Forelimb muscle (tissue), 1 donor: ENCODE data around the gene ZWILCH. TPM values are rescaled to one million over a fixed set of nuclear protein-coding genes. Genes with fewer than 3 reads are reported as not detected.
"Not testable (repeated sequence)": the region's sequence is repeated elsewhere in the genome, so short reads cannot be mapped to it uniquely, and the experiment has no call there.

Experiments used
- DNase-seq: peaks from one replicate; pipeline ENCODE4 v3.0.0-alpha.2; 2013; ENCODE audit warnings: low read depth
- polyA plus RNA-seq: library from polyadenylated mRNA; unstranded; fragments of 120-200 nt; gene quantifications from one replicate; pipeline ENCODE4 v1.2.1, GENCODE V29; 2013; ENCODE audit not compliant: insufficient read length

ZWILCH gene
- polyA plus RNA-seq, 1 donor = 13.4 TPM

GRCh38 chr15:66486887-66487286 lies 18.2 kb upstream of the ZWILCH start:
- no peak for DNase-seq

GRCh38 chr15:66488525-66488924 lies 16.6 kb upstream of the ZWILCH start:
- DNase-seq = no peak

GRCh38 chr15:66489179-66489791 lies 15.8 kb upstream of the ZWILCH start:
- no peak for DNase-seq

GRCh38 chr15:66491846-66492245 lies 13.3 kb upstream of the ZWILCH start:
- DNase-seq = no peak

- no peak for DNase-seq
These were observed 10.9 kb upstream of the ZWILCH start for GRCh38 chr15:66494262-66494661.

- no peak for DNase-seq
These were observed 8.1 kb upstream of the ZWILCH start for GRCh38 chr15:66496951-66497501.

- peak; percentile 76 for DNase-seq
These were observed 7.3 kb upstream of the ZWILCH start, which contains the start of gene SNAPC5 for GRCh38 chr15:66497502-66498455. SNAPC5 (minus strand) TSS chr15:66497762; CDS start chr15:66497731, 31 bp downstream.

GRCh38 chr15:66498501-66499386 lies 6.4 kb upstream of the ZWILCH start:
- DNase-seq = peak; percentile 19

GRCh38 chr15:66500346-66500745 lies 4.8 kb upstream of the ZWILCH start:
- not testable (repeated sequence) for DNase-seq

GRCh38 chr15:66502491-66502890 lies 2.6 kb upstream of the ZWILCH start:
- no peak for DNase-seq

GRCh38 chr15:66503041-66503648 lies 2.0 kb upstream of the ZWILCH start:
- DNase-seq = not testable (repeated sequence)

GRCh38 chr15:66503780-66504562 lies 1.2 kb upstream of the ZWILCH start:
- no peak for DNase-seq

- no peak for DNase-seq
These were observed 295 bp downstream of the ZWILCH start for GRCh38 chr15:66505430-66505811.

- no peak for DNase-seq
These were observed 692 bp downstream of the ZWILCH start for GRCh38 chr15:66505818-66506217.

- no peak for DNase-seq
These were observed 3.3 kb downstream of the ZWILCH start for GRCh38 chr15:66508293-66508883.

- DNase-seq = no peak
These were observed 9.5 kb downstream of the ZWILCH start for GRCh38 chr15:66514586-66514985.

- no peak for DNase-seq
These were observed 10.8 kb downstream of the ZWILCH start for GRCh38 chr15:66515901-66516322.

- no peak for DNase-seq
These were observed 18.8 kb downstream of the ZWILCH start for GRCh38 chr15:66523926-66524325.

- DNase-seq = no peak
These were observed 19.7 kb downstream of the ZWILCH start for GRCh38 chr15:66524838-66525237.

- DNase-seq = no peak
These were observed 29.9 kb downstream of the ZWILCH start for GRCh38 chr15:66535056-66535455.
